Neural cell (in vitro differentiated cells): ENCODE measurements around the gene TRIM2. TPM values are rescaled to one million over a fixed set of nuclear protein-coding genes. Genes with fewer than 3 reads are reported as not detected.

Experiments used
- H2AFZ ChIP-seq: fragments of 200-600, 300-800 bp; sonication (generic), shearing (Covaris generic); 2 replicates; pipeline ENCODE4 v1.6.0; 2014; ENCODE audit warnings: low read depth, mild to moderate bottlenecking, antibody characterized with exemption, low read length, moderate library complexity
- H3F3A ChIP-seq: fragments of 200-600 bp; shearing (Covaris generic); 2 replicates; pipeline ENCODE4 v1.6.1; 2016; ENCODE audit warnings: mild to moderate bottlenecking, moderate library complexity, mixed read lengths, antibody characterized with exemption, low read length; ENCODE audit not compliant: insufficient read depth, poor library complexity, severe bottlenecking
- H3K27ac ChIP-seq: fragments of 200-600, 300-800 bp; sonication (generic), shearing (Covaris generic); 2 replicates; pipeline ENCODE4 v1.5.1; 2014; ENCODE audit warnings: mild to moderate bottlenecking, low read length, moderate library complexity
- H3K27me3 ChIP-seq: fragments of 300-800, 200-600 bp; sonication (generic), shearing (Covaris generic); 2 replicates; pipeline ENCODE4 v1.6.0; 2014; ENCODE audit warnings: mild to moderate bottlenecking, low read depth, low read length, moderate library complexity; ENCODE audit not compliant: insufficient read depth
- H3K36me3 ChIP-seq: fragments of 300-800, 200-600 bp; sonication (generic), shearing (Covaris generic); 2 replicates; pipeline ENCODE4 v1.5.1; 2014; ENCODE audit warnings: mild to moderate bottlenecking, antibody characterized with exemption, low read length, moderate library complexity; ENCODE audit not compliant: insufficient read depth
- H3K4me2 ChIP-seq: fragments of 300-800, 200-600 bp; sonication (generic), shearing (Covaris generic); 2 replicates; pipeline ENCODE4 v1.6.0; 2014; ENCODE audit warnings: mild to moderate bottlenecking, low read length
- H3K4me3 ChIP-seq: fragments of 300-800, 200-600 bp; sonication (generic), shearing (Covaris generic); 2 replicates; pipeline ENCODE4 v1.5.1; 2014; ENCODE audit warnings: mild to moderate bottlenecking, low read length, moderate library complexity
- H3K79me2 ChIP-seq: fragments of 200-600 bp; shearing (Covaris generic); replicated peaks from 2 replicates; pipeline ENCODE4 v1.6.0; 2014; ENCODE audit warnings: mild to moderate bottlenecking, low read length, moderate library complexity; ENCODE audit not compliant: insufficient read depth
- H3K9ac ChIP-seq: fragments of 300-800, 200-600 bp; sonication (generic), shearing (Covaris generic); 2 replicates; pipeline ENCODE4 v1.6.1; 2016; ENCODE audit warnings: mild to moderate bottlenecking, low read length, mixed read lengths
- H3K9me2 ChIP-seq: fragments of 200-600 bp; shearing (Covaris generic); 2 replicates; pipeline ENCODE4 v1.6.1; 2016; ENCODE audit warnings: mild to moderate bottlenecking, low read length, mixed read lengths; ENCODE audit not compliant: insufficient read depth
- H3K9me3 ChIP-seq: fragments of 200-600, 300-800 bp; sonication (generic), shearing (Covaris generic); 2 replicates; pipeline ENCODE4 v1.6.1; 2016; ENCODE audit warnings: mild to moderate bottlenecking, mixed run types, low read length, moderate library complexity, mixed read lengths
- H4K20me1 ChIP-seq: fragments of 200-600 bp; shearing (Covaris generic); 2 replicates; pipeline ENCODE4 v1.6.1; 2016; ENCODE audit warnings: mild to moderate bottlenecking, mixed run types; ENCODE audit not compliant: insufficient read depth
- CTCF ChIP-seq: fragments of 450-650 bp; IDR thresholded peaks from 2 replicates; pipeline ENCODE4 v1.5.1; 2014; ENCODE audit warnings: antibody characterized with exemption, mild to moderate bottlenecking, moderate library complexity; ENCODE audit not compliant: poor library complexity, severe bottlenecking
- EP300 ChIP-seq: fragments of 450-650 bp; conservative IDR thresholded peaks from 2 replicates; pipeline ENCODE4 v1.6.1; 2014; ENCODE audit warnings: antibody characterized with exemption, mild to moderate bottlenecking, moderate library complexity; ENCODE audit not compliant: poor library complexity, severe bottlenecking
- EZH2 ChIP-seq: fragments of 200-600, 300-800 bp; shearing (Covaris generic), sonication (generic); IDR thresholded peaks from 2 replicates; pipeline ENCODE4 v1.6.1; 2014; ENCODE audit warnings: antibody characterized with exemption, low read length, borderline replicate concordance, mild to moderate bottlenecking; ENCODE audit not compliant: insufficient read depth, poor library complexity, severe bottlenecking
- MXI1 ChIP-seq: fragments of 450-650 bp; conservative IDR thresholded peaks from 2 replicates; pipeline ENCODE4 v1.6.1; 2014; ENCODE audit warnings: antibody characterized with exemption, mild to moderate bottlenecking; ENCODE audit not compliant: poor library complexity, severe bottlenecking
- POLR2AphosphoS5 ChIP-seq: IDR thresholded peaks from 2 replicates; pipeline ENCODE4 v1.6.1; 2012
- RAD21 ChIP-seq: fragments of 450-650 bp; conservative IDR thresholded peaks from 2 replicates; pipeline ENCODE4 v1.6.1; 2014; ENCODE audit warnings: antibody characterized with exemption, mild to moderate bottlenecking, moderate library complexity
- REST ChIP-seq: IDR thresholded peaks from 2 replicates; pipeline ENCODE4 v1.6.1; 2012; ENCODE audit warnings: borderline replicate concordance
- TAF1 ChIP-seq: IDR thresholded peaks from 2 replicates; pipeline ENCODE4 v1.6.1; 2012; ENCODE audit warnings: low read depth
- polyA plus RNA-seq: library from polyadenylated mRNA; depleted of rRNA; stranded (reverse); fragments of >200 nt; gene quantifications from 2 replicates; pipeline ENCODE4 v1.2.3, GENCODE V29; 2014

Gene TRIM2
- polyA plus RNA-seq, 1 donor from 2014 or later = 261 TPM

GRCh38 chr4:153159016-153159415, 45.2 kb upstream of the TRIM2 start:
- Histone ChIP-seq H3K9me3 (no peaks in the 10 kb centered on the region), H3K4me2 (no peak overlapping the region), H3F3A (peaks cover 7% of the 10 kb centered on the region), H3K79me2 (peaks cover 99% of the 10 kb centered on the region), H3K9me2 (no peaks in the 10 kb centered on the region), H3K36me3 (no peaks in the 10 kb centered on the region), H4K20me1 (no peaks in the 10 kb centered on the region), H3K27me3 (no peaks in the 10 kb centered on the region), H3K9ac (no peak overlapping the region), H2AFZ (no peak overlapping the region), H3K27ac (no peak overlapping the region), H3K4me3 (no peak overlapping the region)
- TF ChIP-seq RAD21 (no peak), MXI1 (no peak), EP300 (no peak), CTCF (no peak), TAF1 (no peak)

GRCh38 chr4:153159728-153160221, 44.5 kb upstream of the TRIM2 start:
- H3K4me2 ChIP-seq = no peak overlapping the region

More at GRCh38 chr4:153159728-153160221, 44.5 kb upstream of the TRIM2 start:
- H2AFZ ChIP-seq = no peak overlapping the region
- no peaks in the 10 kb centered on the region for H3F3A ChIP-seq
- TF ChIP-seq CTCF (no peak), REST (no peak), POLR2AphosphoS5 (no peak), EZH2 (no peak), RAD21 (no peak)
- H4K20me1 ChIP-seq = no peaks in the 10 kb centered on the region
- no peak overlapping the region for H3K27ac ChIP-seq
- H3K9me2 ChIP-seq = no peaks in the 10 kb centered on the region
- no peak overlapping the region for H3K9ac ChIP-seq
- H3K36me3 ChIP-seq = no peaks in the 10 kb centered on the region
- no peaks in the 10 kb centered on the region for H3K9me3 ChIP-seq
- H3K27me3 ChIP-seq = no peaks in the 10 kb centered on the region
- H3K4me3 ChIP-seq = no peak overlapping the region
- peaks cover 99% of the 10 kb centered on the region for H3K79me2 ChIP-seq
